GM21447 (cell line): ENCODE results near the gene ARPC4.
A peak's percentile ranks its signal among the peaks of the same experiment; 100 is the strongest.

Source experiments
- ATAC-seq: cut with Tn5 transposase; IDR thresholded peaks from one replicate; pipeline ENCODE4 v1.9.1; 2021; ENCODE audit not compliant: unreplicated experiment

ARPC4 gene

DNA sequence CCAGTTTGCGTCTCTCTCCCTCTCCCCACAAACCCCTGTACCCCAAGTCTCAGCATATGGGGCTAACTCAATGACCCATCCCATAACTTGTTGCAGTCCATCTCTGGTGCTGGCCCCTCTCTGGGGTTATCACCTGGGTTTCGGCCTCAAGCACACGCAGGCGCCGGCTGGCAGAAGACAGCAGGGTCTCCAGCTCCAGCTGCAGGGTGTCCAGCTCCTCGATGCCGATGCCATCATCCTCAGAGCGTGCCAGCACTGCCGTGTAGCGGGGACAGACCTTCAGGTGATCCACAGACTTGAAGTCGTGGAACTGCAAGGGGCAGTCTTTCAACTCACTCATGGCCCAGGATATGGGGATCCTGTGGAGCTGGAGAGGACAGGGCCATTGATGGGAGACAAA lies 1.8 kb upstream of the ARPC4 start:
- ATAC-seq, result no peak

DNA sequence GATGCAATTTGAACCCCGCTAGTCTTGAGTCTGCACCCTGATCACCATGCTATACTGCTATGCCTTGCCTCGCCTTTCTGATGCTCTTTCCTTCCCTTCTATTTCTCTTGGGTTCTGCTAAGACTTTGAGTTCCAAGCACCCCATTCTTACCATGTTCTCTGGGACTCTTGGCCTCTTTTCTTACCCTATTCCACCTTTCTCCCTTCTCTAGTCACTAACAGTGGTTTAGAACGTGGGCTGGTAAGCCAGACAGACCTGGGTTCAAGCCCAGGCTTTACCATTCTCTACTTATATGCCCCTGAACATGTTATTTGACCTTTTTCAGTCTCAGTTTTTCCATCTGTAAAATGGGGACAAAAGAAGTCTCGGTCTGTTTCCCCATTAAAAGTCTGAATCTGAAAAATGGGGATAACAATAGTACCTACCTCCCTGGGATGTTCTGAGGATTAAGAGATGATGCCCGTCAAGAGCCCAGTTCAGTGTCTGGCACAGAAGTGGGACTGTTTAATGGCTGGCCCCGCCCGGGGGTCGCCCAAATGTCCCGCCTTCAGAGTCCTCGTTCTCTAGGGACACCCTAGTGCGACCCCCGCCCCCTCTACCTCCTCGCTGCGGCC lies 985 bp upstream of the ARPC4 start:
- no peak for ATAC-seq

DNA sequence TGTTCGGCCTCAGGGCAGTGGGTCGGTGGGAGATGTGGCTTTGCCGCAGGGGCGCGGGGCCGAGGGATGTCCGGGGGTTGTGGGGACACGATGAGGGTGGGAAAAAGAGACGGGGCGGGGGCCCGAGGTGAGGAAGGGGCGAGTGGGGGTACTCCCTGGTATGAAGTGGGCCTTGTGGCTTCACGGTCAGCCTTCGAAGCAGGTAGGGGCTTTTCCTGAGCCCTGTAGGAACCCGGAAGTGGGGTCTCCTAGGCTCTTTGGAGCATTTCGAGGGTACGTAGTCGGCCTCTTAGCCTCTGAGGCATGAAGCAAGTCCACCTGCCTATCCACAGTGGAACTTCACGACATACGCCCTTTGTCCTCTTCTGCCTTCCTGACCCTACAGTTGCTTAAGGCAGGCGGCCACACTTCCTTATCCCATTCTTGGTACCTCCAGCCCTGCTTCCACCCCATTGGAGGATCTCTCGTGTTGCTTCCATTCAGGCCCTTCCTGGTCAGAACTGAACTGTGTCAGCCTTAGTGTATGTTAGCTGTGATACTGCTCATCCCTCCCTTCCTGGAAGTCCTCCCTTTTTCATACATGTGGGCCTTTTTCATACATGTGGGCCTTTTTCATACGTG lies 389 bp downstream of the ARPC4 start:
- ATAC-seq, result no peak

DNA sequence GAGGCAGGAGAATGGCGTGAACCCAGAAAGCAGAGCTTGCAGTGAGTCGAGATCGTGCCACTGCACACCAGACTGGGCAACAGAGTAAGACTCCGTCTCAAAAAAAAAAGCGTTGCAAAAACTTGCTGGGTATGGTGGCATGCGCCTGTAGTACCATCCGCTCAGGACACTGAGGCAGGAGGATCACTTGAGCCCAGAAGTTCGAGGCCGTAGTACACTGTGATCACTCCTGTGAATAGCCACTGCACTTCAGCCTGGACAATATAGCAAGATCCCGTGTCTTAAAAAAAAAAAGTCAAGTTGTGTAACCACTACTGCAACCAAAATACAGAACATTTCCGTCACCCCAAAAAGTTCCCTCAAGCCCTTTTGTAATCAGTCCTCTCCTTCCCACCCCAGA lies 1.5 kb downstream of the ARPC4 start:
- ATAC-seq, result no peak

DNA sequence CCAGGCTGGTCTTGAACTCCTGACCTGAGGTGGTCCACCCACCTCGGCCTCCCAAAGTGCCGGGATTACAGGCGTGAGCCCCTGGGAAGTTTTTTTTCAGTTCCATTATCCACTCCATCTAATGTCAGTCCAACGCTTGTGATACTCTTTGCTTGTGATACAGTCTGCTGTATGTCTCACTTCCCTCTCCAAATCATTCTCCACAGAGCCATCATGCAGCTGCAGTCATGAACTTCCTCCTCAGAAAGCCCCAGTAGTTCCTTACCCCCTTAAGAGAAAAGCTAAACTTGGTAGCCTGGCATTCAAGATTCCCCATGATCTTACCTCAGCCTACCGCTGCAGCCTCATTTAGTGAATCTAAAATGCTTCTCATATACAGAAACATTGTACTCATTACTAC lies 2.3 kb downstream of the ARPC4 start:
- no peak for ATAC-seq

DNA sequence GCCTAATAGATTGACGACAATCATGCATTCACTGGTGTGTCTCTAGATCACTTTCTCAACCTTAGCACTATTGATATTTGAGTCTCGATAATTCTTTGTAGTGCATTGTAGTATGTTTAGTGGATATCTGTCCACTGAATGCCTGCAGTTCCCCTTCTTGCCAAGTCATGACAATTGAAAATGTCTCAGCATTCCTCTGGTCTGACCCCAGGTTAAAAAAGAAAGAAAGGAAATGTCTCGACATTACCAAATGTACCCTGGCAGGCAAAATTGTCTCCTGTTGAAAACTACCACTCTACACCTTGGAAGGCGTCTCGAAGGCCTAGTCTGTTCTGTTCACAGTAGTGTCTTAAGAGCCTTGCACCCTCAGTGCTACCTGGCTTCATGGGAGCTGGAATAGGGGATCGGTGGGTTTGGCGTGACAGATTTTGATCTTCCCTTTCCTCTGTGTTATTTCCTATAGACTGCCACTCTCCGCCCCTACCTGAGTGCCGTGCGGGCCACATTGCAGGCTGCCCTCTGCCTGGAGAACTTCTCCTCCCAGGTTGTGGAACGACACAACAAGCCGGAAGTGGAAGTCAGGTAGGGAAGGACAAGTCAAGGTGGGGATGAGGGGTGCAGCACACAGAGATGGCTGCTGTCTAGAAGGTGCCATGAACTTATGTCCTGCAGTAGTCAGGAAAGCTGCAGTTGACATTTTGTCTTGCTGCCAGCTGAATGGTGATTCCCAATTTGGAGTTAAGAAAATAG lies 4.5 kb downstream of the ARPC4 start:
- no peak for ATAC-seq

DNA sequence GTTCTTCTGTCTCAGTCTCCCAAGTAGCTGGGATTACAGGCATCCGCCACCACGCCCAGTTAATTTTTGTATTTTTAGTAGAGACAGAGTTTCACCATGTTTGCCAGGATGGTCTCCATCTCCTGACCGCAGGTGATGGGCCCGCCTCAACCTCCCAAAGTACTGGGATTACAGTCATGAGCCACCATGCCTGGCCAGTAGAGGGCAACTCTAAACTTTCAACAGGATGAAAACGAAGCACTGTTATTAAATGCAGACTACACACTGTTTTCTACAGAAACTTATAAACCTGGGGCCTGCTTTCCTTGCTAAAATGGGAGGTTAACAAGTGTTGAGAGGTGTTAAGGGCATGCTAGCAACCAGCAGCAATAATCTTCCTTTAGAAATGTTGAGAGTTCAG lies 7.6 kb downstream of the ARPC4 start:
- no peak for ATAC-seq

DNA sequence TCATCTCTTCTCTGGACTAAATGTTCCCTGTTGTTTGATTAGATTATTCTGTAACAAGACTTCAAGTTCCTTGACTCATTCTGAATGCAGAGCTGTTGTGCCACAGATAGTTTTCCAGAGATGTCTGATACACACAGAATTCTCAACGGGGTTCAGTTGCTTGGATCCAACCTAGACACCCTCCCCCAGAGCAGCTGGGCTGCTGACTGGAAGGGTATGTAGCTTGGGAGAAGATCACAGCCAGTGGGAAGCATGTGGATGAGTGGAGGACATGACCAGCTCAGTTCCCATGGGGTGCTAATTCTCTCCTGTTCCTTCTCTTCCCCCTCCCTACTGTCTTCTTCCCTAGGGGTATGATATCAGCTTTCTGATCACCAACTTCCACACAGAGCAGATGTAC lies 10.6 kb downstream of the ARPC4 start:
- ATAC-seq, result no peak

DNA sequence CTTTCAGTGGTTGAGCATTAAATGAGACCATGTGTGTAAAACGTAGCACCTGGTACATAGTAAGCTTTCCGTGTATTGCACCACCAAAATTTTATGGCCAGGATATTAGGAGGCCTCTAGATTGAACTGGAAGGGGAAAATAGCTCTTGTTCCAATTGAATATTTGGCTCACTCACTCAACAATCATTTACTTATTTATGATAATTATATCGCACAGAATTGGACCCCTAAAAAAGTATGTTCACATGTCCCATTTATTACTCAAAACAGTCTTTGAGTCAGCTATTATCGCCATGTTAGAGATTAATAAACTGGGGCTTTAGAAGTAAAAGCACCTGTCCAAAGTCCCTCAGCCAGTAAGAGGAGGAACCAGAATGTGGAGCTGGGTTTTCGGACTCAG lies 12.1 kb downstream of the ARPC4 start:
- no peak for ATAC-seq

DNA sequence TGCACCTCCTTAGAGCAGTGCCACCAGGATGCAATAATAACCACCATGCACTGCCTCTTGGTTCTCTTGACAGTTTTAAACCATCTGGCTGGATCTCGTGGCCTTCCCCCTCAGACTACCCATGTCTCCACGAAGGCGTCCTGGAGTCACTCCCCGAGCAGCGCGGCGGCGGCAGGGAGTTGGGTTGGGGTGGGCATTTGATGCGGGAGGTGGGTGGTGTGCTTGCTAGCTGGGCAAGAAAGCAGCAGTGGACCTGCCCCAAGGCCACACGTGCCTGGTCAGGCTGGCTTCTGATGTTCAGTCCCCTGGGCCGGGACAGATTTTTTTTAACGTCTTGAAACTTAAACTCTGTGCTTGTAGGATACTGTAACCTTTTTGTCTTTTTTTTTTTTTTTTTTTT lies 13.3 kb downstream of the ARPC4 start:
- ATAC-seq, result no peak

DNA sequence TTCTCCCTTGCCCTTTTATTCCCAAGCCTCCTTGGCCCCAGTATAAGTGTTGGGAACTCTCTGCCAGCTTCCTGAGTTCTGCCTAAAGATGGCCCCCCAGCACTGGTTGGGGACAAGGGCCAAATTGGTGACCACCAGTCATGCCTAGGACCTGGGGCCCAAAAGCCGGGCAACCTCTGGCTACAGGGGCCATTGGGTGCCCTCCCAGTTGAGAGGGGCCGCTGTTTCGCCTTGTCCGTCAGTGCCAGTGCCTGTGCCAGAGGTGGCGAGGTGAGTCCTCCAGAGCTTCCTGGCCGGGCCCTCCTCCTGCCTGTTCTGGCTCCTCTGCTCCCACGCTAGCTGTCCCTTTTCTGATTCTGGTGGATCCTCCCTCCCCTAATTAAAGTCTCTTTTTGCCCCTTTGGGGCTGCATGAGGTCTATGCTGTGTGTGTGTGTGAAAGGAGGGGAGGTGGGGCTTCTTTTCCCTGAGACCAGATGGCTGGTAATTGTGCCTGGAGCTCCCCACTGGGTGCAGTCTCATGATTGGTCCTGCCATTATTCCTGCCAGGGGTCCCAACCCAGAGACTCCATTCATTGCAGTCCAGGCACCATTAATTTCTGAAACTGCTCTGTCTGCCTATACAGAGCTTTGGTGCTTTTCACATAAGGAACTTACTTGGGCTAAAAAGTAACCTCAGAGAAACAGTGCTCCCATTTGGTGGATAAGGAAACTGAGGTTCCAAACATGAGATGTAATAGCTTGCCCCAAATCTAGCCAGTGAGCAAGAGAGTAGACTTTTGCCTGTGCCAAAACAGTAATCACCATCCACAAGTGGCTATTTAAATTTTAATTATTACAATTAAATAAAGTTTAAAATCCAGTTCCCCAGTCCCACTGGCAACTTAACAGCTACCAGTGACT lies 14.1 kb downstream of the ARPC4 start:
- no peak for ATAC-seq

DNA sequence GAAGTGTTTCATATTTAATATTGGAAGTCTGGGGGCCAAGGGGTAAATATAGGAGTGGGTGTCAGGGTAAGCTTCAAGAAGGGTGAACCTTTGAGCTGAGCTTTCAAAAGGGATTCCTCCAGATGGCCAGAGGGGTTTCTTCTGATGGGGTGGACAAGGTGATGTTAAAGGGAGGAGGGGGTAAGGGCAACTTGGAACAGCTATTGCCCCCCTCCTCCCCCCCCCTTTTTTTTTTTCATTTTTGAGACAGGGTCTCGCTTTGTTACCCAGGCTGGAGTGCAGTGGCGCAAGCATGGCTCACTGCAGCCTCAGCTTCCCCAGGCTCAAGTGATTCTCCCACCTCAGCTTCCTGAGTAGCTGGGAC lies 15.1 kb downstream of the ARPC4 start:
- no peak for ATAC-seq

DNA sequence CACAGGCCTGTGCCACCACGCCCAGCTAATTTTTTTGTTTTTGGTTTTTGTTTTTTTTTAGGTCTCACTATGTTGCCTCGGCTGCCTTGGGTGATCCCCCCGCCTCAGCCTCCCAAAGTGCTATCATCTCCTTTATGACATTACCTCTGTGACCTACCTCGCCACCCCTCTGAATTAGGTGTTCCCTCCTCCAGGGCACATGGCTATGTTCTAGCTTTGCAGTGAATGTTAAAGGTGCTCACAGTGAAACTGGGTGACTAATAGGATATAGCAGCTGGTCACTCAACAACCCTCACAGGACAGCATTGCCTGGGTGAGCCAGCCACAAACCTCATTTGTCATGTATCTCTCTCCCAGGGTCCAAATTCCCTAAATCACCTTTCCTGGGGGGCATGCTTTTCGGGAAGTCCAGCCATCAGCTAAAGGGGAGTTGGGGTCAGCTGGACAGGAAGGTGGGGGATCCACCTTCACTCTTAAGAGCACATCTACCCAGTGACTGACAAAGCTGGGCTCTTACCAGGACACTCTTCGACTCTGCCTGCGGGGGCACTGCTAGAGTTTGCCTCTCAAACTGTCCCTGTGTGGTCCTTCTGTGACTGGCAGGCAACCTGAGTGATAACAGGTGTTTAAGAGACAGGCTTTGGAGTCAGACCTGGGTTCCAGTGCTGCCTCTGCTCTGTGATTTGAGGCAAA lies 15.6 kb downstream of the ARPC4 start:
- ATAC-seq, result peak; percentile 40

DNA sequence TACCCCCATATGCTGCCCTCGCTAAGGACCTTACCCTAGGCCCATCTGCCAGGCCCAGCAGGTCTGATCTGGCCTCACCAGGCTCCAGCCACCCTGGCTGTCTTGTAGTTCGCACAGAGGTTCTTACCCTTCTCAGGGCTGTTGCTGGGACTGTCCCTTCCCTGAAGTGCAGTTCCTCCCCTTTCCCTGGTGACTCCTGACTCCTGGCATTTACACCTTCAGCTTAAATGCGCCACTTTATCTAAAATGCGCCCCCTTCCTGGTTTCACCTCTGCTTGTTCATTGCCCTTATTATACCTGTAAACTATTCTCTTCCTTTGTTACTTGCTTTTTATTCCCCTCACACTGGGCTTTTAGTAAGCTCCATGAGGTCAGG lies 16.3 kb downstream of the ARPC4 start:
- peak; percentile 20 for ATAC-seq

DNA sequence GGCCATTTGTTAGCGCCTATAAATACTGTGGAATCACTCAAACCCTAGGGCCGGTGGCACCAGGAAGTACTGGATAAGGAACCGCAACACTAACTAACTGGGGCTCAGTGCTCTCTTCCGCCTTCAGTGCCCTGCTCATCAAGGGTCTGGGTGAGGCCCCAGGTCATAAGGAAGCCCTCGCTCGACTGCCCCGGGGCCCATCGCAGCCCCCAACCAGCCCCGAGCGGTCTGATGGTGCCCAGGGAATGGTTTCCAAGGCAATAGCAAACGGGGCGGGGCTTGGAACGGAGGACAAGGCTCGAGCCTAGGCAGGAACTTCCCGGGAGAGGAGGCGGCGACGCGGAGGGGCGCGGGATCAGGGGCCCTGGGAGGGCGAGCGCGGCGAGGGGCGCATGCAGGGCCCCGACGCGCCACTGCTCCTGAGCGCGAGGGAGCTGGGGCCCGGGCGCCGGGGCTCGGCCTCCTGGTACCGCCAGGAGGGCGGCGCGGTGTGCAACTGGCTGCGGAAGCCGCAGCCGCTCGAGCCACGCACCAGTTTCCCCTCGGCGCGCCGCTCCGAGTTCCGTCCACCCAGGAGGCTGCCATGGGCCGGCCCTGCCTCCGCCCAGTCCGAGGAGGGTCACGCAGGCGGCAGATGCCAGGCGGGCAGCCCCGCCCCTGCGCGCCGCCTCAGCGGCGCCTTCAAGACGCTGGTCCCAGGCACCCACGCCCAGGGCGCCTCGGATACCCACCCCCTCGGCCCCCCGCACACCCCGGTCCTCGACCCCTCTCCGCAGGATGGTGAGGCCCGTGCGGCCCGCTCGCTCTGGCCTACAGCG lies 16.9 kb downstream of the ARPC4 start, which contains the start of gene TTLL3:
TSS of gene TTLL3 (plus strand) at position 648 of the 818 bp plus-strand sequence. CDS start 400 bp downstream, outside the sequence.
- peak; percentile 48 for ATAC-seq

DNA sequence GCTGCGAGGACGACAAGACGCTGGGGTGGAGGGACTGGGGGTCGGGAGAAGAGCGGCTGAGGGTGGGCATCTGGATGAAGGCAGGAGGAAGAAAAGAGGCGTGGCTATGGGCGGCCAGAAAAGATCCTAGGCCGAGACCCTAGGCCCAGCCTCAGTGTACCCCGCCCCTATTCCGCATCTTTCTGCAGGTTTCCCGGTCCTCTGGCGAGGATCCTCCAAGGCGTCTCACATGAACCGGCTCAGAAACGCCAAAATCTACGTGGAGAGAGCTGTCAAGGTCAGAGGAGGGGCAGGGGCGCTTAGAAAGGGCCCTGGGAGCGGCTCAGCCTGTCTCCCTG lies 17.5 kb downstream of the ARPC4 start:
- no peak for ATAC-seq

DNA sequence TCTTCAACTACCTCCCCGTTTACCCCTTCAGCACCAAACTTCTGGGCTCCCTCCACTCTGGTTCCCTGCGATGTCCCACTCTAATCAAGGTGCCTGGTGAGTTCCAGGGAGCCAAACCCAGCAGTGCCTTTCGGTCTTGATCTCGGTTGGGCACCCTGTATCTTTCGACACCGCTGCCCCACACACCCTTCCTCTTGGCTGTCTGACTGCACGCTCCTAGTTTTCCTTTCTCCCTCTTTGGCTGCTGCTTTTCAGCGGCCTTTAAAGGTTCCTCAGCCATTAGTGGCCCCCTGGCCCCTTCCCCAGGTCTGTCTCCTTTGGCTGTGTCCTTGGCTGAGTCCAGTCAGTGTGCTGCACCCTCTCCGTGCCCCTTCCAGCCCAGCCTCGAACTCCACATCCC lies 18.0 kb downstream of the ARPC4 start:
- no peak for ATAC-seq

DNA sequence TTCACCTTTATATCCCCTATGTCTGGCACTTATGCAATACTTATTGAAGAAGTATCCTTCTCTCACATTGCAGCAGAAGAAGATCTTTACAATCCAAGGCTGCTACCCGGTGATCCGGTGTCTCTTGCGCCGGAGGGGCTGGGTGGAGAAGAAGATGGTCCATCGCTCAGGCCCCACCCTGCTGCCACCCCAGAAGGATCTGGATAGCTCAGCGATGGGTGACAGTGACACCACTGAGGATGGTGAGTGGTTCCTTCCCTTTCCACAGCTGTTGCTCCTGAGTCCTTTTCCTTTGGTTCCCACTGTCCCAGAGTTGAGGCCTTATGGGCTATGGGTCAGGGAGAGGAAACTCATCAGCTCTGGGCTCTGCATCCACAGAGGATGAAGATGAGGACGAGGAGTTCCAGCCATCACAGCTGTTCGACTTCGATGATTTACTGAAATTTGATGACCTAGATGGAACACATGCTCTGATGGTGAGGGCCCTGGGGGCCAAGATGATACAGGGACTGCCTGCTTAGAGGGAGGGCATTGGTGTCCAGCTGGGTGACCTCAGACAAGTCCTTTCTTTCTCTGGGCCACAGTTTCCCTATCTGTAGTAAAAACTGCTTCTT lies 20.1 kb downstream of the ARPC4 start:
- no peak for ATAC-seq

DNA sequence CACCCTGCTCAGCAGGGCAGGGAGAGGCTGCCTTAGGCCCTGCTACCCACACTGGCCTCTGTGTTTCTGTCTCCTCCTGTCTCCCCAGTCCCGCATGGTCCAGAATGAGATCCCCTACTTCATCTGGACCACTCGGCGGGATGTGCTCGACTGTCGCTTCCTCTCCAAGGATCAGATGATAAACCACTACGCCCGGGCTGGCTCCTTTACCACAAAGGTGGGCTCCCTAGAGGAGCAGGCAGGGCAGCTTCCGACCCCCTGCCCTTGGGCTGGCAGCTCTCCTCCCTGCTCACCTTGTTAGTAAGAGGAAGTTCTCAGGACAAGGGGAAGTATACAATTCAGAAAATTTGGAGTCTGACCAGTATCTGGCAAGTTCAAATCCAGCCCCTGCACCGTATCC lies 23.1 kb downstream of the ARPC4 start:
- no peak for ATAC-seq

DNA sequence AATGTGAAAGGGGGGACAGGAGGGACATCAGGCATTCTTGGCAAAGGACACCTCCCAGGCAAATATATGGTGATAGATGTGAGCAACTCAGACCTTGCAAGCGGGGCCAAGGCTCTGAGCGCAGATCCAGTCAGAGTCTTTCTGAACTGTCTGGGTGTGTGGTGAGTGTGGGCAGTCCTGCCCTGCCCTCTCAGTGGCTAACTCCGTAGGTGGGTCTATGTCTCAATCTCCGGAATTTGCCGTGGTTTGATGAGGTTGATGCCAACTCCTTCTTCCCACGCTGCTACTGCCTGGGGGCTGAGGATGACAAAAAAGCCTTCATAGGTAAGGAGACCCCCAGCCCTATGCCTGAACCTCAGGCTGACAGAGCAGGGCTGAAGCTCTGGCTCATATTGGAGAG lies 24.6 kb downstream of the ARPC4 start:
- ATAC-seq, result no peak
